HG03159 (cell line): ENCODE measurements around the gene TXNRD2.
A peak's percentile ranks its signal among the peaks of the same experiment; 100 is the strongest.

Experiments used
- ATAC-seq: cut with Tn5 transposase; IDR thresholded peaks from one replicate; pipeline ENCODE4 v1.9.1; 2021; ENCODE audit warnings: mild to moderate bottlenecking, moderate library complexity; ENCODE audit not compliant: unreplicated experiment

TXNRD2 gene

DNA sequence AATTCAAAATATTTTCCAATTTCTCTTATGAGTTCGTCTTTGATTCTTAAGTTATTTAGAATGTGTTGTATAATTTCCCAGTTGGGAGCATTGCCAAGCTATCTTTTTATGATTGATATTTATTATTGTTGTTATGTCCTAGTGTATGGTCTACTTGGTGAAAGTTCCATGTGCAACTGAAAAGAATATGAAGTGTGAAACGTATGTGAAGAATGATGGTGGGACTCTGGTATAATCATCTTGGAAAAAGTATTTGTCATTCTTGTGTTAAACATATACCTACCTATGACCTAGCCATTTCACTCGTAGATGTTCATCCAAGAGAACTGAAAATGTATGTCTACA is 75.0 kb downstream of the TXNRD2 start:
- ATAC-seq, result no peak

DNA sequence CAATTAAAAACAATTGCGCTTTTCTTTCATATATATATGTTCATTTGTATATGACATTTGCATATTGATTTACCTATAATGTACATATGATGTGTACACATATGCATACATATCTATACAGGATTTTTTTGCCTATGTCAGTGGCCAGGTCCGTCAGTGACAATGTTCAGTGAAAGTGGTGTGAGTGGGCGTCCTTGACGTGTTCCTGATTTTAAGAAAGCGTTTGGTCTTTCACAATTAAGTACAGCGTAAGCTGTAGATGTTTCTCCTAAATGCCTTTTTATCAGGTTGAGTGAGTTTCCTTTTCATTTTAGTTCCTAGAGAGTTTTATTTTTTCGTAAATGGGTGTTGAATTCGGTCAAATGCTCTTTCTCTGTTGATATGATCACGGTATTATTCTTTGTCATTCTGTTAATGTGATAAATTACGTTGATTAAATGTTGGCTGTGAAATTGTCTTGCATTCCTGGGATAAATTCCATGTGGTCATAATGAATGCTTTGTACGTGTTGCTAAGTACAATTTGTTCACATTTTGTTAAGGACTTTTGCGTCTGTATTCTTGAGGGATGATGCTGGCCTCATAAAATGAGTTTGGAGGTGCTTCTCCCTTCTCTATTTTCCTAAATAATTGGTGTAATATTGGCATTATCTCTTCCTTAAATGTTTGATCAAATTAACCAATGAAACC is 76.3 kb downstream of the TXNRD2 start:
- no peak for ATAC-seq

DNA sequence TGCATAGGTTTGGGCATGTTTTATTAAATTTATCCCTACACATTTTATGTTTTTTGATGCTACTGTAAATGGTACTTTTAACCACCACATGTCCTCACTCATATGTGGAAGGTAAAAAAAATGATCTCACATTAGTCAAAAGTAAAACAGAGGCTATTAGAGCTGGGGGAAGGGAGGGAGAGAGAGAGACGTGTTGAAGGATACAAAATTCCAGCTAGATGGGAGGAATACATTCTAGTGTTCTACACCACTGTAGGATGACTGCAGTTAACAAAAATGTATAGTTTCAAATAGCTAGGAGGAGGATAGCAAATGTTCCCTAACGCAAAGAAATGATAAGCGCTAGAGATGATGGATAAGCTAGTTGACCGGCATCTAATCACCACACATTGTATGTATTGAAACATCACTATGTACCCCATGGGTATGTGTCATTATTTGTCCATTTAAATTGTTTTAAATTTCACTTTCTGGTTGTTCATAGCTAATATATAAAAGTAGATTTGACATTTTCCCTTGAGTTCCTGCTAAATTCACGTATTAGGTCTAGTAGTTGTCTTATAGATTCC is 77.0 kb downstream of the TXNRD2 start:
- ATAC-seq, result no peak

DNA sequence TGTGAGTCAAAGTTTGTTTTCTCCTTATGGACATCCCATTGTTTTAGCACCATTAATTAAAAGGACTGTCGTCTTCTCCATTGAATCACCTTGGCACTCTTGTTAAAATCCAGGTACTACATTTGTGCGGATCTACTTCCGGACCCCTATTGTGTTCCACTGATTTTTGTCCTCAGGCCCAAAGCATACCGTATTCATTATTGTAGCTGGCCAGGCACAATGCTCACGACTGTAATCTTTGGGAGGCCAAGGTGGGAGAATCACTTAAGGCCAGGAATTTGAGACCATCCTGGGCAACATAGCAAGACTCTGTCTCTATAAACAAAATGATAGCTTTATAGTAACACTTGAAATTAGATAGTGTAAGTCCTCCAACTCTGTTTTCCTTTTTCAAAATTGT is 78.0 kb downstream of the TXNRD2 start:
- ATAC-seq, result no peak

DNA sequence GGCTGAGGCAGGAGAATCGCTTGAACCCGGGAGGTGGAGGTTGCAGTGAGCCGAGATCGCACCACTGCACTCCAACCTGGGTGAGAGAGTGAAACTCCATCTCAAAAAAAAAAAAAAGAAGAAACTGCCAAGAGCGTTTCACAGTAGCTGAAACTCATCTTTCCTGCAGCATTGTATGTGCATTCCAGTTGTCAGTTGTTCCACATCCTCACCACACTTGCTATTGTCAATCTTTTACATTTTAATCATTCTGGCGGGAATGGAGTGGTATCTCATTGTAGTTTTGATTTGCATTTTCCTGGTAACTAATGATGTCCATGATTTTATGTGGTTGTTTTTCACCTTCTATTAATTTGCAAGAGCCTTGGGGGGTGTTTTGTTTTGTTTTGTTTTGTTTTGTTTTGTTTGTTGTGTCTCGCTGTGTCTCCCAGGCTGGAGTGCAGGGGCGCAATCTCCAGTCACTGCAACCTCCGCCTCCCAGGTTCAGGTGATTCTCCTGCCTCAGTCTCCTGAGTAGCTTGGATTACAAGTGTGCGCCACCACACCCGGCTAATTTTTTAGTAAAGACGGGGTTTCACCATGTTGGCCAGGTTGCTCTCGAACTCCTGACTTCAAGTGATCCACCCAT is 78.9 kb downstream of the TXNRD2 start:
- no peak for ATAC-seq

DNA sequence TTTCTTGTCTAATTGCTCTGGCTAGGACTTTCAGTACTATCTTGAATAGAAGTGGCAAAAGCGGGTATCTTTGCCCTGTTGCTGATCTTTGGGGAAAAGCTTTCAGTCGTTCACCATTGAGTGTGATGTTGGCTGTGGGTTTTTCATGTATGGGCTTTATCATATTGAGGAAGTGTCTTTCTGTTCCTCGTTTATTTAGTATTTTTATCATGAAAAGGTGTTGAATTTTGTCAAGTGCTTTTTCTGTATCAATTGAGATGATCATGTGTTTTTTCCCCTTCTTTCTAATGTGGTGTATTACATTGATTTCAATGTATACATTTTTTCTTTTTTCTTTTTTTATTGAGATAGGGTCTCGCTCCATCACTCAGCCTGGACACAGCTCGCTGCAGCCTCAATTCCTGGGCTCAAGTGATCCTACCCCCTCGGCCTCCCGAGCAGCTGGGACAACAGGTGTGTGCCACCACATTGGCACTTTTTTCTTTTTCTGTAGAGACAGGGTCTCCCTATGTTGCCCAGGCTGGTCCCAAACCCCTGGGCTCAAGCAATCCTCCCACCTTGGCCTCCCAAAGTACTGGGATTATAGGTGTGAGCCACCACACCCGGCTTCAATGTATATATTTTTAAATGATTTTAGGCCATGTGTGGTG is 81.6 kb downstream of the TXNRD2 start:
- no peak for ATAC-seq

DNA sequence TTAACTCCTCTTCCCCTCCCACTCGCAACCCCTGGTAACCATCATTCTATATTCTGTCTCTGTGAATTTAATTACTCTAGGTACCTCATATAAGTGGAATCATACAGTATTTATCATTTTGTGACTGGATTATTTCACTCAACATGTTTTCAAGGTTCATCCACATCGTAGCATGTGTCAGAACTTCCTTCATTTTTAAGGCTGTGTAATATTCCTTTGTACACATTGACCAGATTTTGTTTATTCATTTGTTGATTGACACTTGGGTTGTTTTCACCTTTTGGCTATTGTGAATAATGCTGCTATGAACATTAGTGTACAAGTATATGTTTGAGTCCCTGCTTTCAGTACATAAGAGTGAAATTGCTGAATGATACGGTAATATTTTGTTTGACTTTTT is 84.2 kb downstream of the TXNRD2 start:
- ATAC-seq, result no peak

DNA sequence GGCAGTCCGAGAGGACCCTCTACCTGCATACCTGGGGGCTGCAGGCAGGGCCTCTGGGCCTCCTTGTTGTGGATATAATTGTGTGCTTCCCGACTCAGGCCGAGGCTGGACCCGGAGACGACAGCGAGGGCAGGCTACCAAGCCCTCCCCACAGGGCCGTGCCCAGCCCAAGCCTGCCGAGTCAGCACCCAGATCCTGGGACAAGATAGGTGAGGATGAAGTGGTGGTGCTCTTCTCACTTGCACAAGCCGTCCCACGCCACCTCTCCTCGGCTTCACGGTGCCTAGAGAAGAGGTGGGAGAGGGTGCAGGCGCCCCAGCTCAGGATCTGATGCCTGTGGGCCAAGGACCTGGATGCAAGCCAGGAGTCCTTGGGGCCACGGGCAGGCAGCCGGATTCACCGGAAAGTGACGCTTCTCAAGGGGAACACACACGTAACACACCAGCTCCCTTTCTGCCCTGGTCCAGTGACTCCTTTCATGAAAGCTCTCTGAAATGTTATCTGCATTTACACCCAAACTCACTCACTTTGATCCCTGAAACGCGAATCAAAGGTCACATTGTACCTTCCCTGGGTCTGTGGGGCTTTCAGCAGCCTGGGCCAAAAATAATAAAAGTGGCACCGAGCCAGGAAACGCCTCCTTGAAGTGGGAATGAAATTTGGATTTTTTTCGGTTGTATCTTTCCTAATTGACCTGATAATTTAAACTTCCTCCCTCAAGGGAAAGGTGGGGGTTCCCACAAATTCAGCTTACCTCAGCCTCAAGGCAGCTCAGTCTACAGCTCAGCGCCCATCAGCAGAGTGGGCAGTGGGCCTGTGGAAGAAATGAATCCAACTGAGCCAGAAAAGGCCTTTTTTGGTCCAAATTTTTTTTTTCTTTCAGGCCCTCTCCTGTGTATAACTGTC is 85.9 kb downstream of the TXNRD2 start:
- peak; percentile 19 for ATAC-seq

DNA sequence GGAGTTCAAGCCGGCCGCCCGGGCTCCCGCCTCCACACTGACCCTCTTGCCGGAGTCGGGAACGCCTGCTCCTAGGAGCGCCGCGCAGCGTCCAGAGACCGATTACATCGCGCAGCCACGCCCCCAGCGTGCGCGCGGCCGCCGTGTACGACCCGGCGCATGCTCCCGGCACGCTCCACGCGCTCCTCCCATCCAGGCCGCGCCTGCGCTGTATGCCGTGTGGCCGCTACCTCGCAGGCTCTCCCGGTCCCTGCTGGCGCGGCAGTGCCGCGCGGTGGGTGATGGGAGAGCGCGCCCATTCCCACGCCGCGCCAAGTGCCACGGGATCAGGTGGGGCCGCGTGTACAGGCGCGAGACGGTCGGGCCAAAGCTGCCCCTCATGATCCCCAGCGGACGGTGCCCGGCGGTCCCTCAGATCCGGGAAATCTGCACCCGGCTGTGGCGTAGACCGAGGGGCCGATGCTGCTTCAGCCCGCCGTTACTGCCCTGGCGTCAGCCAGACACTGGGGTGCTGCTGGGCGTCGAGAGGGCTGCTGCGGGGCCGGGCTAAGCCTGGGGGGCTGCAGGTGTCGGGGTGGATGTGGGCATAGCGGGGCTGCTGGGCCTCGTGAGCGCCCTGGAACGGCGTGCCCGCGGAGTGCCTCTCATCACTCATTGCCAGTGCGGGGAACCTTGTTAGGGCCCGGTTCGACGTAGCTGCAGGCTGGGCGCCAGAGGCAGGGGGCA is 86.7 kb downstream of the TXNRD2 start, which contains the start of the genes GNB1L and RTL10:
TSS of gene GNB1L (minus strand) at position 97 of the 726 bp plus-strand sequence. CDS start 33,519 bp downstream, outside the sequence.
TSS of gene RTL10 (minus strand) at position 97 of the 726 bp plus-strand sequence. CDS start 2,613 bp downstream, outside the sequence.
- peak; percentile 84 for ATAC-seq

DNA sequence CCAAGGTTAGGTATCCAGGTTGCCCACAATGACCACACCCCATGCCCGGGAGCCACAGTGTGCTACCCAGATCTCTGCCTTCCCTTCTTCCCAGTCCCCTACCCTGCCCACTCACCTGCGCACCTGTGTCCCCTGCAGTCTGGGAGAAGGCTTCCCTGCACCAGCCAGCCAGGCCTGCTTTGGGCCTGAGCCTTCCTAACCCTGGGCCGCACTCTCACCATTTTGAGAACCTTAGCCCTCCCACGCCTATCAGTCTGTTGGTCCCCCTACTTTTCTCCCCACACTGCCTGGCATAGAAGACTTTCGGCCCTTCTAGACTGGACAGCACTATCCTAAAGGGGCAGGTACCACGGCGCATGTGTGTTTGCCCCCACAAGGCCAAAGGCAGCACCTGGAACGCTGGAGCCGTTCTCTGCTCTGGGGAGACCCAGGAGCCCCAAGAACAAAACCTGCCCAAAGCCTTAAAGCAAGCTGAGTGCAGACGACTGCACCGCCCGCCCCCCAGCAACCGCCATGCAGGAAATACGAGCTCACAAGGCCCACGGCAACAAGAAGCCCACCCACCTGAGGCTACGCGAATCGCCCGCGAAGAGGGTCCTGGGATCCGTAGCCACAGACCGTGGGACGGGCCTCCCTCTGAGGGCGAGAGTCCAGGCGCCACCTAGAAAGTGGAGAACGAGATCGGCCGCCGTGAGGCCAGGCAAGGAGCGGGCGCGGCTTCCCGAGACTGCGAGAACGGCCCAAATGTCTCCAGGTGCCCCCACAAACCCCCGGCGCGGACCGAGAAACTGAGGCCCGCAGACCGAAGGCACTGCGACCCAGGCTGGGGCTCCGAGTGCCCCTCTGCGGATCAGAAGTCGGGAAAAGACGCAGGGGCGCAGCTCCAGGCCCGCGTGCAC is 87.5 kb downstream of the TXNRD2 start:
- peak; percentile 7 for ATAC-seq

DNA sequence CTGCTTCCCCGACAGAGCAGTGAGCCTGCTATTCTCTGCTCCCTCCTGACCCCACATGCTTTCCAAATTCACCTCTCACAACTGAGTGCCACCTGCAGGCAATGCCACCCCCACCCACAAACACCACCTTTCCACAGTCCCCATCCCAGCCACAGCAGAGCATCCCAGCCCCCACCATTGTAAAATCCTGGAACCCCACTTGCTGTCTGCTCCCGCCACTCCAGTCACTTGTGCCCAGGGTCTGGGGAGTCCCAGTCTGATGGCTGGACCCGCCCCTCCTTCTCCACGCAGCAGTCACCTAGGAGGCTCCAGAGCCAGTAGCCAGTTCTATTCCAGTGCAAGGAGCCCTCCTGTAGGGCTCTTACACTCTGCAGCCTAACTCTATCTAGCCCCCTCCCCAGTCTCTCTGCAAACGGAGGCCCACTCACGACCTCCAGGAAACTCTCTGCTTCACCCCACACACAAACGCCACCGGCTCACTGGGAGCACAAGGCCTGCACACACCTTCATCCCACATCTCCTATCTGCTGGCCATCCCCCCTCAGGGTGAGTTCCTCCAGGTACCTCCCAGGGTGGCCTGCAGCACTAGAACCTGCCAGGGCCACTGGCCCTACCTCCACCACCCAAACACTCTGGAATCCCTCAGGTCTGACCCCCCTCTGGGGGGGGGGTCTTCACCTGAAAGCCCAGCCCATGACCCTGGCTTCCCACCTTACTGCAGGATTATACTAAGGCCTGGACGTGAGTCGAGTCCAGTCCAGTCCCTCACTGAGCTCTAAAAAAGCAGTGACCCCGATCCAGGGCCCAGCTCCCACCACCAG is 88.3 kb downstream of the TXNRD2 start:
- ATAC-seq, result no peak

DNA sequence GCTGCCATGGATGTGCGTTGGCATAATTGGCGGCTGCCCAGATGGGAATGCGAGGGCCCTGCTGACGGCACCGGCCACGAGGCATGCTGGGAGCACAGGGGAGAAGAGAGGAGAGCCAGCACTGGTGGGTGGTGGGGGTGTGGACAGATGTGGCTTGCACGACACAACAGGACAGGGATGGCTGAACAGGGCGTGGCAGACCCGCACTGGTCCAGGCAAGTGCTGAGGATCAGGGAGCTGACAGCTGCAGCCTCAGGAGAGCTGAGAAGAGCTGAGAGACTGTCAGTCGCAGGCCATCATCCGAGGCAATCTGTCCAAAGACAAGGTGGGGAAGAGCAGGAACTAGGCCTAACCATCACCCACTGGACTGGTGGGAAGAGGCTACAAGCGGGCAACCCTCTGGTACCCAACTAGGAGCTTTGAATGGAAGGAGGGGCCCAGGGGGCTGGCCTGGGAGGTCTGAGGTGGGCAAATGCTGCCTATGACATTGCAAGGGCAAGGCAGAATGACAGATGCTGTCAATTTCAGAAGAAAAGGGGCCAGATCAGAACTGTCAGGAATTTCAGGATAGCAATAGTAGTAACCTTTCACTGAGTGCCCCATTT is 89.3 kb downstream of the TXNRD2 start:
- ATAC-seq, result no peak

DNA sequence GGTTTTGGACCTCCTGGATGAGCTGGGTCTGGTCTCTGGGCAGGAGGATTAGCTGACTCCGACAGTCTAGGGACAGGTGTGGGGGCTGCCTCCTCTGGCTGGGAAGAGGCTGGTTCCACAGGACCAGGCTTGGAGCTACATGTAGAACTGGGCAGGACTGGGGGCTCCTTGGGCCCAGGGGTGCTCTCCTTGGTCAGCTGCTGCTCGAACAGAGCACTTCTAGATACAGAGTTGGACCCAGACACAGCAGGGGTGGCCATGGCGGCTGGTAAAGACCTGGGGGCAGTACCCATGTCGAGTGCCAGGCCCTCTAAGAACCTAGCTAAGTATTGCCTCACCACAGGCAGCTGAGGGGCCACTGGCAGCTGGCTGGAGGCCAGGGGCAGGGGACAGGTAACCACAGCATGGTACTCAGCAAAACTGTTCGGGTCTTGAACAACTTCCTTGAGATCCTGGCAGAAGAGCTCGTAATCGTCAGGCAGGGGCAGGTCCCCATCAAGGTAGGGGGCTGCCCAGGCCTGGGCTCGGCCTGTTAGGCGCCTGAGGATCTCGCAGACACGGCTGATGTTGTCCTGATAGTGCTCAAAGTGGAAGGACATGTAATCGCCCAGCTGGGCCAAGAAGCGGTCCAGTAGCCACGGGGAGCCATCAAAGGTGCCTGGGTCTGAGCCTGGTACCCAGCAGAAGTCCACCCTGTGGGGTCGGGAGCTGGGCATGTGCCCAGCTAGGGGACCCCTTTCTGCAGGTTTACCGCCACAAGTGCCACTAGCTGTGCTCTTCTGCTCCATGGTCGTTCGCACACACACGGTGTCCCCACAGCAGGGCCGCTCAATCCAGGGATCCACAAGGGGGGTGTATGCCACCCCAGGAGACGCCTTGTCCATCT is 90.1 kb downstream of the TXNRD2 start:
- no peak for ATAC-seq

DNA sequence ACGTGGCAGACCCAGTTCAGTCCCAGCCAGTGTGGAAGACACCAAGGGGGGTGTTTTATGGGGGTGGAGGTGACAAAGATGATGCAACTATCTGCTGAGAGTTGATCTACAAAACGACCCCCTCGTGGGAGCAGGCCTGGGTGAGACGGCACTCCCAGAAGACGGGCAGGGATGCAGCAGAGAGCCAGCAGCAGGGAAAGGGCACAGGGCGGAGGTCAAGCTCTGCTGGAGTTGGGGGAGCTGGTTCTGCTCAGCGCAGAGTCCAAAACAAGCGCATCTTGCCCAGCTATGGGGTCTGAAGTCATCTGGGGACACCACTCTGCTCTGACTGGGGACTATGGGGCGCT is 90.9 kb downstream of the TXNRD2 start:
- ATAC-seq, result no peak

DNA sequence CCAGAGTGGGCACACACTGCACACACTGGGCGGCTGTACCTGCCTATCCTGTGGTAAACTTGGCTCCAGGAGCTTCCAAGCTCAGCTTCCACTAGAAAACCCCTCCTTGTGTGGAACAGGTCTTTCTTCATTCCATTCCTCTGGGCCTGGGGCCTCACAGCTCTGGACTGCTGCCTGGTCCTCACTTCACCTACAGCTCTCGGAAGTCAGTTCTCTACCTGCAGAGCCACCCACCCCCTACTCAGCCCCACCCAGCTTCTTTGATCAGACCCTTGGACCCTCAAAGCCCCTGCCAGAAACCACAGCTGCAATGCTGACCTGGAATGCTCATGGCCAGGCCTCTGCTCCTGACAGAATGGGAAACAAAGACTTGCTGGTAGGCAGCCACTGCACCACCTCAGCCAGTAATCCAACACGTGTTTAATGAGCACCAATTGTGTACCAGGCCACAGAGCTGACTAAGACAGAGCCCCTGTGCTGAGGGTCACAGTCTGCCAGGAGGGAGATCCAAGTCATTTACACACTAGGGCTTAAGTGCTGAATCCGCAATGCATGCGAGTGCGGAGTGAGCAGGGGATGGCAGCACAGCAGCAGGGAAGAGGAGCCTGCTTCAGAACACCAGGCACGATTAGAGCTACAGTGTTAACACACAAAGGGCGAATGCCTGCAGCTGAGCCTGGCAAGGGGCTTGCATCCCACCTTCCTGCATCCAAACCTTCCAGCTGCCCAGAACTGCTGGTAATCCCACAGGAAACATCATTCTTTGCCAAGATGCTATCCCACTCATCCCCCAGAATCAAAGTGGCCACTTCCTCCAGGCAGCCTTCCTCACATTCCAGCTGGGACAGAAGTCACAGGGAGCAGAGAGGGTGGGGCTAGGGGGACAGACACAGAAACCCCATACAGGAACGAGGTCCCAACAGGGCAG is 91.5 kb downstream of the TXNRD2 start:
- ATAC-seq, result no peak
